Neural cell (in vitro differentiated cells): ENCODE results near the gene CCNE1.
A peak's percentile ranks its signal among the peaks of the same experiment; 100 is the strongest.

Source experiments
- EP300 ChIP-seq: fragments of 450-650 bp; conservative IDR thresholded peaks from 2 replicates; pipeline ENCODE4 v1.6.1; 2014; ENCODE audit warnings: antibody characterized with exemption, mild to moderate bottlenecking, moderate library complexity; ENCODE audit not compliant: poor library complexity, severe bottlenecking
- EZH2 ChIP-seq: fragments of 200-600, 300-800 bp; shearing (Covaris generic), sonication (generic); IDR thresholded peaks from 2 replicates; pipeline ENCODE4 v1.6.1; 2014; ENCODE audit warnings: antibody characterized with exemption, low read length, borderline replicate concordance, mild to moderate bottlenecking; ENCODE audit not compliant: insufficient read depth, poor library complexity, severe bottlenecking
- MXI1 ChIP-seq: fragments of 450-650 bp; conservative IDR thresholded peaks from 2 replicates; pipeline ENCODE4 v1.6.1; 2014; ENCODE audit warnings: antibody characterized with exemption, mild to moderate bottlenecking; ENCODE audit not compliant: poor library complexity, severe bottlenecking
- POLR2AphosphoS5 ChIP-seq: IDR thresholded peaks from 2 replicates; pipeline ENCODE4 v1.6.1; 2012
- TAF1 ChIP-seq: IDR thresholded peaks from 2 replicates; pipeline ENCODE4 v1.6.1; 2012; ENCODE audit warnings: low read depth
- TF ChIP-seq, protein P1 (sequence below): fragments of 450-650 bp; IDR thresholded peaks from 2 replicates; pipeline ENCODE4 v1.5.1; 2014; ENCODE audit warnings: antibody characterized with exemption, mild to moderate bottlenecking, moderate library complexity; ENCODE audit not compliant: poor library complexity, severe bottlenecking
- TF ChIP-seq, protein P2 (sequence below): IDR thresholded peaks from 2 replicates; pipeline ENCODE4 v1.6.1; 2012; ENCODE audit warnings: borderline replicate concordance

DNA sequence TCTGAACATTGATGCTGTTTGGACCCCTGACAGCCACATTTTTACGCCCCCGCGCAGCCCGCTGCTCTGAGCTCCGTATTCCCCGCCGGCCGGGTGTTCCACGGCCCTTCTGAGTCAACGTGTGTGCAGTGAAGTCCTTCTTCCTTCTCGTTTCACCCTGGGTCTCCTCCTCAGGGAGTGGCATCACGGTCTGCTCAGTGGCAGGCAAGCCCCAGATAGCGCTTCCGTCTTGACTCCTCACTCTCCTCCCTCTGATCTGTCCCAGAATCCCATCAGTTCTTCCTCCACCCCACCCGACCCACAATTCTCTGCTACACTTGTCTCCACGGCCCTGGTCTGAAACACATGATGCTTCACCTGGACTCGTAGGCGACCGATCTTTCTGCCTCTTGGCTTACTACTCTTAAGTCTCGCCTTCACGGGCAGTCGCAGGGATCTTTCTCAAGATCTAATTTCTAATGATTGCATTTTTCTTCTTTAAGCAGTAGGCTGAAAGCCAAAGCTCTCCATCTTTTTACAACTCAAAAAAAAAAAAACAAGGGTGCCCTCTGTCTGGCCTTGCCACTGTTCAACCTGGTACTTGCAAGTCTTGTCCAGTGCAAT is 33.9 kb downstream of the CCNE1 start:
- TF ChIP-seq, protein P1, sequence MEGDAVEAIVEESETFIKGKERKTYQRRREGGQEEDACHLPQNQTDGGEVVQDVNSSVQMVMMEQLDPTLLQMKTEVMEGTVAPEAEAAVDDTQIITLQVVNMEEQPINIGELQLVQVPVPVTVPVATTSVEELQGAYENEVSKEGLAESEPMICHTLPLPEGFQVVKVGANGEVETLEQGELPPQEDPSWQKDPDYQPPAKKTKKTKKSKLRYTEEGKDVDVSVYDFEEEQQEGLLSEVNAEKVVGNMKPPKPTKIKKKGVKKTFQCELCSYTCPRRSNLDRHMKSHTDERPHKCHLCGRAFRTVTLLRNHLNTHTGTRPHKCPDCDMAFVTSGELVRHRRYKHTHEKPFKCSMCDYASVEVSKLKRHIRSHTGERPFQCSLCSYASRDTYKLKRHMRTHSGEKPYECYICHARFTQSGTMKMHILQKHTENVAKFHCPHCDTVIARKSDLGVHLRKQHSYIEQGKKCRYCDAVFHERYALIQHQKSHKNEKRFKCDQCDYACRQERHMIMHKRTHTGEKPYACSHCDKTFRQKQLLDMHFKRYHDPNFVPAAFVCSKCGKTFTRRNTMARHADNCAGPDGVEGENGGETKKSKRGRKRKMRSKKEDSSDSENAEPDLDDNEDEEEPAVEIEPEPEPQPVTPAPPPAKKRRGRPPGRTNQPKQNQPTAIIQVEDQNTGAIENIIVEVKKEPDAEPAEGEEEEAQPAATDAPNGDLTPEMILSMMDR: no peak
- TF ChIP-seq EP300: no peak
- no peak for TF ChIP-seq TAF1
- no peak for TF ChIP-seq EZH2
- TF ChIP-seq, protein P2, sequence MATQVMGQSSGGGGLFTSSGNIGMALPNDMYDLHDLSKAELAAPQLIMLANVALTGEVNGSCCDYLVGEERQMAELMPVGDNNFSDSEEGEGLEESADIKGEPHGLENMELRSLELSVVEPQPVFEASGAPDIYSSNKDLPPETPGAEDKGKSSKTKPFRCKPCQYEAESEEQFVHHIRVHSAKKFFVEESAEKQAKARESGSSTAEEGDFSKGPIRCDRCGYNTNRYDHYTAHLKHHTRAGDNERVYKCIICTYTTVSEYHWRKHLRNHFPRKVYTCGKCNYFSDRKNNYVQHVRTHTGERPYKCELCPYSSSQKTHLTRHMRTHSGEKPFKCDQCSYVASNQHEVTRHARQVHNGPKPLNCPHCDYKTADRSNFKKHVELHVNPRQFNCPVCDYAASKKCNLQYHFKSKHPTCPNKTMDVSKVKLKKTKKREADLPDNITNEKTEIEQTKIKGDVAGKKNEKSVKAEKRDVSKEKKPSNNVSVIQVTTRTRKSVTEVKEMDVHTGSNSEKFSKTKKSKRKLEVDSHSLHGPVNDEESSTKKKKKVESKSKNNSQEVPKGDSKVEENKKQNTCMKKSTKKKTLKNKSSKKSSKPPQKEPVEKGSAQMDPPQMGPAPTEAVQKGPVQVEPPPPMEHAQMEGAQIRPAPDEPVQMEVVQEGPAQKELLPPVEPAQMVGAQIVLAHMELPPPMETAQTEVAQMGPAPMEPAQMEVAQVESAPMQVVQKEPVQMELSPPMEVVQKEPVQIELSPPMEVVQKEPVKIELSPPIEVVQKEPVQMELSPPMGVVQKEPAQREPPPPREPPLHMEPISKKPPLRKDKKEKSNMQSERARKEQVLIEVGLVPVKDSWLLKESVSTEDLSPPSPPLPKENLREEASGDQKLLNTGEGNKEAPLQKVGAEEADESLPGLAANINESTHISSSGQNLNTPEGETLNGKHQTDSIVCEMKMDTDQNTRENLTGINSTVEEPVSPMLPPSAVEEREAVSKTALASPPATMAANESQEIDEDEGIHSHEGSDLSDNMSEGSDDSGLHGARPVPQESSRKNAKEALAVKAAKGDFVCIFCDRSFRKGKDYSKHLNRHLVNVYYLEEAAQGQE: no peak
- TF ChIP-seq MXI1: peak; percentile 34
- TF ChIP-seq POLR2AphosphoS5: no peak
